Measurements from ENCODE around the gene RAB40B.

The RAB40B gene

GRCh38 chr17:82648742-82649331, 49.7 kb downstream of the RAB40B start:
- DNase-seq (ENCODE audit: low spot score), result peak; percentile 39

- peak; percentile 100 for DNase-seq (ENCODE audit: low spot score)
These were observed 50.3 kb downstream of the RAB40B start, which contains the start of gene WDR45B for GRCh38 chr17:82648165-82648668. WDR45B (minus strand) TSS chr17:82648444; CDS start chr17:82648340, 104 bp downstream.

- peak; percentile 35 for DNase-seq (ENCODE audit: low spot score)
These were observed 50.8 kb downstream of the RAB40B start for GRCh38 chr17:82647593-82648164.

GRCh38 chr17:82645516-82645915, 53.0 kb downstream of the RAB40B start:
- DNase-seq (ENCODE audit: low spot score), result no peak

GRCh38 chr17:82644148-82644547, 54.4 kb downstream of the RAB40B start:
- no peak for DNase-seq (ENCODE audit: low spot score)

- no peak for DNase-seq (ENCODE audit: low spot score)
These were observed 56.5 kb downstream of the RAB40B start for GRCh38 chr17:82642022-82642421.

GRCh38 chr17:82640036-82640435, 58.5 kb downstream of the RAB40B start:
- no peak for DNase-seq (ENCODE audit: low spot score)

GRCh38 chr17:82639628-82640027, 58.9 kb downstream of the RAB40B start:
- no peak for DNase-seq (ENCODE audit: low spot score)

- no peak for DNase-seq (ENCODE audit: low spot score)
These were observed 60.2 kb downstream of the RAB40B start for GRCh38 chr17:82638183-82638773.

- DNase-seq (ENCODE audit: low spot score), result no peak
These were observed 61.6 kb downstream of the RAB40B start for GRCh38 chr17:82636626-82637598.

- DNase-seq (ENCODE audit: low spot score), result no peak
These were observed 65.2 kb downstream of the RAB40B start for GRCh38 chr17:82633343-82633742.

- DNase-seq (ENCODE audit: low spot score), result no peak
These were observed 66.0 kb downstream of the RAB40B start for GRCh38 chr17:82632451-82632850.

GRCh38 chr17:82631544-82631943, 67.0 kb downstream of the RAB40B start:
- no peak for DNase-seq (ENCODE audit: low spot score)

GRCh38 chr17:82630212-82630611, 68.3 kb downstream of the RAB40B start:
- DNase-seq (ENCODE audit: low spot score), result no peak

- no peak for DNase-seq (ENCODE audit: low spot score)
These were observed 68.8 kb downstream of the RAB40B start for GRCh38 chr17:82629748-82630147.

- DNase-seq (ENCODE audit: low spot score), result no peak
These were observed 71.1 kb downstream of the RAB40B start for GRCh38 chr17:82627405-82627804.

GRCh38 chr17:82623707-82624106, 74.8 kb downstream of the RAB40B start:
- no peak for DNase-seq (ENCODE audit: low spot score)

GRCh38 chr17:82619641-82620040, 78.9 kb downstream of the RAB40B start:
- no peak for DNase-seq (ENCODE audit: low spot score)

- no peak for DNase-seq (ENCODE audit: low spot score)
These were observed 79.3 kb downstream of the RAB40B start for GRCh38 chr17:82619211-82619610.

GRCh38 chr17:82616021-82616711, 82.3 kb downstream of the RAB40B start:
- DNase-seq (ENCODE audit: low spot score), result no peak
